ENCODE measurements around the gene SPDEF. TPM values are rescaled to one million over a fixed set of nuclear protein-coding genes. Genes with fewer than 3 reads are reported as not detected.

SPDEF gene
- total and polyA plus RNA-seq, 2 donors from 2014 or later = 0.19 TPM; not detected in 1

DNA sequence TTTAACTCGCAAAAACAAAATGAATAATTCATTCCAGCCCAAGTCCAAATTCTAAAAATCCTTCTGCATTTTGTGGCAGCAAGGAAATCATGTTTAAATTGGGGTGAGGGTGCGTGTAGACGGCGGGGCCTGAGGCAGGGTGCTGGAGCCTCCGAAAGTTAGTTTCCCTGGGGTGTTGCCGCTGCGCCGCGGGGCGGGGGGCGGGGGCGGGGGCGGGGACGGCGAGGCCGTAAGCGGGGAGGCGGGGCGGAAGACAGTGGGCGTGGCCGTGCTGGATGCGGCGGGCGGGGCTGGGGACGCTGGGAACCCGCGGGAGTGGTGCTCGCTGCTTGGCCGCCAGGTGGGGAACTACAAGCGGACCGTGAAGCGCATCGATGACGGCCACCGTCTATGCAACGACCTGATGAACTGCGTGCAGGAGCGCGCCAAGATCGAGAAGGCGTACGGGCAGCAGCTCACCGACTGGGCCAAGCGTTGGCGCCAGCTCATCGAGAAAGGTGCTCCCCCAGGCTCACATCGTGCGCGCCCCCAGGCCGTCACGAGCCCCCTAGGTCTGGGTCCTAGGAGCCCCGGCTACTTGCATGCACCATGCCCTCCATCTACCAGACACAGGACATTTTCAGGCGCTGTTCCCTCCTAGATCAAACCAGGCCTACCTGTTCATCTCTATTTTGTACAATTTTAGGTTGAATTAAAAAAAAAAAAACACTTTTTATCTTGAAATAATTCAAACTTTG is 29.0 kb downstream of the SPDEF start:
- intact Hi-C loops (cut with DNase I) = no loop called here
- H3K27me3 ChIP-seq (ENCODE audit: control insufficient read depth, insufficient read depth, low read length) = no peaks in the 10 kb centered on the region
- no peaks in the 10 kb centered on the region for H3K9me3 ChIP-seq (ENCODE audit: control insufficient read depth in 2 of 3, insufficient read depth in 1 of 3, low read length in 3 of 3)
- H3K4me3 ChIP-seq (ENCODE audit: low read length in 3 of 3) = peak overlapping the region; percentile 50 to 57 (median 56)
- H3K36me3 ChIP-seq (ENCODE audit: control insufficient read depth in 2 of 3, insufficient read depth in 3 of 3, low read length in 3 of 3) = no peaks in the 10 kb centered on the region
- TF ChIP-seq, protein P1, sequence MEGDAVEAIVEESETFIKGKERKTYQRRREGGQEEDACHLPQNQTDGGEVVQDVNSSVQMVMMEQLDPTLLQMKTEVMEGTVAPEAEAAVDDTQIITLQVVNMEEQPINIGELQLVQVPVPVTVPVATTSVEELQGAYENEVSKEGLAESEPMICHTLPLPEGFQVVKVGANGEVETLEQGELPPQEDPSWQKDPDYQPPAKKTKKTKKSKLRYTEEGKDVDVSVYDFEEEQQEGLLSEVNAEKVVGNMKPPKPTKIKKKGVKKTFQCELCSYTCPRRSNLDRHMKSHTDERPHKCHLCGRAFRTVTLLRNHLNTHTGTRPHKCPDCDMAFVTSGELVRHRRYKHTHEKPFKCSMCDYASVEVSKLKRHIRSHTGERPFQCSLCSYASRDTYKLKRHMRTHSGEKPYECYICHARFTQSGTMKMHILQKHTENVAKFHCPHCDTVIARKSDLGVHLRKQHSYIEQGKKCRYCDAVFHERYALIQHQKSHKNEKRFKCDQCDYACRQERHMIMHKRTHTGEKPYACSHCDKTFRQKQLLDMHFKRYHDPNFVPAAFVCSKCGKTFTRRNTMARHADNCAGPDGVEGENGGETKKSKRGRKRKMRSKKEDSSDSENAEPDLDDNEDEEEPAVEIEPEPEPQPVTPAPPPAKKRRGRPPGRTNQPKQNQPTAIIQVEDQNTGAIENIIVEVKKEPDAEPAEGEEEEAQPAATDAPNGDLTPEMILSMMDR (IDR thresholded peaks at IDR 0.05; ENCODE audit: borderline replicate concordance, extremely low read depth, insufficient read depth) = peak; percentile 77
- no peak for FAIRE-seq
- no peak overlapping the region for H3K27ac ChIP-seq (ENCODE audit: low read depth in 2 of 2, low read length in 2 of 2)
- peak; percentile 93 to 98 (median 95) for DNase-seq
- peak overlapping the region in 1 of 3 donors; percentile 55 for H3K9ac ChIP-seq (ENCODE audit: low read length in 3 of 3)
- peaks cover 0 to 7% (median 0%) of the 10 kb centered on the region in 3 donors for H3K4me1 ChIP-seq (ENCODE audit: control insufficient read depth in 2 of 3, insufficient read depth in 2 of 3, low read depth in 1 of 3, low read length in 3 of 3)

DNA sequence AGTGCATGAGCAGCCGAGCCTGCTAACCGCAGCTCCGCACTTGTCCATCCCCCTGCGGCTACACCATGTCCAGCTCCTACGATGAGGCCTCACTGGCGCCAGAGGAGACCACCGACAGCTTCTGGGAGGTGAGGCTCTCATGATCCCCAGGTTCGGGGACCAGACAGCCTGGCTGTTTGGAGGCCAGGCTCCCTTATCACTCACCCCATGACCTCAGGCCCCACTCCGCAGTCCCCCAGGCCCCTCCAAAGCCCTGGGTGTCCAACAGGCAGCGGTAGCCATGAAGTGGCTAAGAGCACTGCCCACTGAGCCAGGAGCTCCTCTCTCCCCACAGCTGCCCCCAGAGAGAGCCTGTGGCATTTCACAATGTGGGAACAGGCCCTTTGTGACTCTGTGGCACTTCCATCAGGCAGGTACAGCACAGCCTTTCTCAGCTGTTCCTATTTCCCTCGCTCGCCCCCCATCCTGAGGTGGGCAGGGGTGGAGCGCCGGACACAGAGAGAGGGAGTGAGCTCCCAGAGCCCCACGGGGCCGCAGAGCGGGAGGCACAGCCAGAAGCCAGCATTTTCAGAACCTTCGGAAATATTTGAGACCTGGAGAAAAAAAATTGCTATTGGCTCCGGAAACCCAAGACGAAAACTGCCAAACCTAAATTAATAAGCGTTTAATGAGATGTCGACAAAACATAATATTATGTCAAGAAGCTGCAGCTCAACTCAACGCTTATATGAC is 29.7 kb downstream of the SPDEF start:
- intact Hi-C loops (cut with DNase I) = no loop called here
- H3K4me3 ChIP-seq (ENCODE audit: low read length in 3 of 3) = peak overlapping the region; percentile 35 to 57 (median 41)
- peak overlapping the region in 2 of 3 donors; percentile 43 to 55 for H3K9ac ChIP-seq (ENCODE audit: low read length in 3 of 3)
- H3K27me3 ChIP-seq (ENCODE audit: control insufficient read depth, insufficient read depth, low read length) = no peaks in the 10 kb centered on the region
- no peaks in the 10 kb centered on the region for H3K36me3 ChIP-seq (ENCODE audit: control insufficient read depth in 2 of 3, insufficient read depth in 3 of 3, low read length in 3 of 3)
- H3K27ac ChIP-seq (ENCODE audit: low read depth in 2 of 2, low read length in 2 of 2) = no peak overlapping the region
- FAIRE-seq = no peak
- peaks cover 0 to 7% (median 0%) of the 10 kb centered on the region in 3 donors for H3K4me1 ChIP-seq (ENCODE audit: control insufficient read depth in 2 of 3, insufficient read depth in 2 of 3, low read depth in 1 of 3, low read length in 3 of 3)
- TF ChIP-seq, protein P1 (IDR thresholded peaks at IDR 0.05; ENCODE audit: borderline replicate concordance, extremely low read depth, insufficient read depth) = no peak
- no peaks in the 10 kb centered on the region for H3K9me3 ChIP-seq (ENCODE audit: control insufficient read depth in 2 of 3, insufficient read depth in 1 of 3, low read length in 3 of 3)
- peak in 2 of 5 donors; percentile 58 to 71 for DNase-seq

DNA sequence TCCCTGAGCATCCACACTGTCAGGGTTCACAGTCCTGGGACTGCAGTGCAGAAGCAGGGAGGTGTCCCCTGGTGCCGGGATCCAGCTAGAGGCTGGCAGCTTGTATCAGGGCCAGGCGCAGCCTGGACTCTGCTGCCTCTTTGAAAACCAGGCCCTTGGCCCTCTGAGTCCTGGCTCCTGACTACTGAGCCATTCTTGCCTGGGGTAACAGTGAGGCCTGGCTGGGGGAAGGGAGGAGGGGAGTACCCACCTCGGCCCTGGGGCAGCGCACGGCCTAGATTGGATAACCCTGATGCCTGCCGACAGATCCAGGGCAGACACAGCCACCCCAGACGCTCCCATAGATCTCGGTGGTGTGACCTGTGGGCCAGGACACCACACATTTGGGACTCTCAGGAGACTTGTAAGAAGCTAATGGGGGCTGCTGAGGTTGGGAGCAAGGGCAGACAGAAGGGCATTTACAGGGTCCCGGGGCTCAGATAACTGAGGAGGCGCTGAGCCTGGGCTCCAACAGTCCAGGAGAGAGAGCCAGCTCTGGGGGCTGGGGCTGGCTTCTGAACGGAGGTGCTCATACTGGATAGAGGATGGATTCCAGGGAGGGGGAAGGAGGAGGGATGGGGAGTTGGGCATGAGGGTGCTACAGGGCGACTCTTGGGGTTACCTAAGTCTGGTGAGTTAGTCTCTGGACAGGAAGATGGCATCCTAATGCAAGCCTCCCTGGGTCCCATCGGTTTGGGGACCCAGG is 30.5 kb downstream of the SPDEF start:
- Histone ChIP-seq H3K9me3 (ENCODE audit: control insufficient read depth in 2 of 3, insufficient read depth in 1 of 3, low read length in 3 of 3) (no peaks in the 10 kb centered on the region), H3K27ac (ENCODE audit: low read depth in 2 of 2, low read length in 2 of 2) (no peak overlapping the region), H3K4me1 (ENCODE audit: control insufficient read depth in 2 of 3, insufficient read depth in 2 of 3, low read depth in 1 of 3, low read length in 3 of 3) (peaks cover 0 to 7% (median 0%) of the 10 kb centered on the region in 3 donors), H3K9ac (ENCODE audit: low read length in 3 of 3) (no peak overlapping the region), H3K36me3 (ENCODE audit: control insufficient read depth in 2 of 3, insufficient read depth in 3 of 3, low read length in 3 of 3) (no peaks in the 10 kb centered on the region), H3K4me3 (ENCODE audit: low read length in 3 of 3) (no peak overlapping the region), H3K27me3 (ENCODE audit: control insufficient read depth, insufficient read depth, low read length) (no peaks in the 10 kb centered on the region)
- DNase-seq = peak in 1 of 5 donors; percentile 65
- TF ChIP-seq, protein P1 (IDR thresholded peaks at IDR 0.05; ENCODE audit: borderline replicate concordance, extremely low read depth, insufficient read depth) = no peak
- FAIRE-seq = no peak
- intact Hi-C loops (cut with DNase I) = no loop called here

Measured in kidney (tissue), 14 donors.